ENCODE data around the gene NTM. TPM values are rescaled to one million over a fixed set of nuclear protein-coding genes. Genes with fewer than 3 reads are reported as not detected.

NTM gene
- total RNA-seq, 1 experiment from 2014 or later, result 9.9 TPM

DNA sequence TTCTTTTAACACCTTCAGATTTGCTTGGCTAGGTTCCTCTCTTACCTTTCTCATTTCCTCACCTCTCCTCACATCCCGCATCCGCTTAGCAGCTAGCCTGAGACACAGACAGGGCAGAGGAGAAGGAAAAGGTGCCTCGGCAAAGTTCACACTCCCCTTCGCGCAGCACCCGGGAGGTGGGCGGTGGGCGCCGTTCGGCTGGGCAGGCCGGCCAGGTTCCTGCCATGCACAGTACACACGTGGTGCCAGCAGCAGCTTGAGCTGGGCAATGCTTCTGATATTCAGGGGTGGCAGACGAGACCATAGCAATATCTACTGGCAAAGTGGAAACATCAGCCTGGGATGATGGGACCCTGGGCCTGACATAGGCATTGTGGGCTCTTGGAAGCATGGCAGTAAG lies 3.3 kb downstream of the NTM start:
- no peak overlapping the region for H3K56ac ChIP-seq (ENCODE audit: insufficient read length, low read depth, low read length)
- no peak overlapping the region for H3K27ac Mint-ChIP-seq
- no peak overlapping the region for H4K5ac ChIP-seq (ENCODE audit: insufficient read length, low read depth, low read length)
- no peak overlapping the region for H4K8ac ChIP-seq (replicated peaks; ENCODE audit: insufficient read length, low read depth, low read length)
- H3K4me1 Mint-ChIP-seq, result peaks cover 17 to 23% of the 10 kb centered on the region in 2 experiments
- no peak overlapping the region for H2BK15ac ChIP-seq (ENCODE audit: low read depth, low read length)
- H3K23ac ChIP-seq (ENCODE audit: insufficient read length, low read depth, low read length), result no peak overlapping the region
- H3K9ac ChIP-seq (ENCODE audit: extremely low read depth, insufficient read length, low read length), result no peak overlapping the region
- peaks cover 5% of the 10 kb centered on the region for H3K27me3 Mint-ChIP-seq (ENCODE audit: low read depth)
- no peaks in the 10 kb centered on the region for H3K9me3 ChIP-seq (ENCODE audit: control insufficient read depth, low read depth, low read length)
- H3K4me1 ChIP-seq (ENCODE audit: insufficient read depth, low read length), result peaks cover 16% of the 10 kb centered on the region; the same call in 1 of the 2 replicates
- H2BK12ac ChIP-seq (ENCODE audit: insufficient read length, low read depth, low read length), result no peak overlapping the region
- no peak overlapping the region for H3K27ac ChIP-seq (ENCODE audit: insufficient read length, low read depth, low read length)
- H3K23me2 ChIP-seq (ENCODE audit: insufficient read length, low read depth, low read length, poor library complexity, severe bottlenecking), result no peaks in the 10 kb centered on the region
- H2BK120ac ChIP-seq (ENCODE audit: low read depth, low read length, poor library complexity, severe bottlenecking), result no peak overlapping the region
- no peak overlapping the region for H2AK5ac ChIP-seq (ENCODE audit: insufficient read length, low read length)
- H4K20me1 ChIP-seq (ENCODE audit: control insufficient read depth, insufficient read depth, insufficient read length), result no peaks in the 10 kb centered on the region
- H2BK5ac ChIP-seq (ENCODE audit: insufficient read length, low read length), result no peak overlapping the region
- H3K79me1 ChIP-seq (ENCODE audit: insufficient read depth, low read depth, low read length, poor library complexity, severe bottlenecking), result no peaks in the 10 kb centered on the region
- TF ChIP-seq, protein P1, sequence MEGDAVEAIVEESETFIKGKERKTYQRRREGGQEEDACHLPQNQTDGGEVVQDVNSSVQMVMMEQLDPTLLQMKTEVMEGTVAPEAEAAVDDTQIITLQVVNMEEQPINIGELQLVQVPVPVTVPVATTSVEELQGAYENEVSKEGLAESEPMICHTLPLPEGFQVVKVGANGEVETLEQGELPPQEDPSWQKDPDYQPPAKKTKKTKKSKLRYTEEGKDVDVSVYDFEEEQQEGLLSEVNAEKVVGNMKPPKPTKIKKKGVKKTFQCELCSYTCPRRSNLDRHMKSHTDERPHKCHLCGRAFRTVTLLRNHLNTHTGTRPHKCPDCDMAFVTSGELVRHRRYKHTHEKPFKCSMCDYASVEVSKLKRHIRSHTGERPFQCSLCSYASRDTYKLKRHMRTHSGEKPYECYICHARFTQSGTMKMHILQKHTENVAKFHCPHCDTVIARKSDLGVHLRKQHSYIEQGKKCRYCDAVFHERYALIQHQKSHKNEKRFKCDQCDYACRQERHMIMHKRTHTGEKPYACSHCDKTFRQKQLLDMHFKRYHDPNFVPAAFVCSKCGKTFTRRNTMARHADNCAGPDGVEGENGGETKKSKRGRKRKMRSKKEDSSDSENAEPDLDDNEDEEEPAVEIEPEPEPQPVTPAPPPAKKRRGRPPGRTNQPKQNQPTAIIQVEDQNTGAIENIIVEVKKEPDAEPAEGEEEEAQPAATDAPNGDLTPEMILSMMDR (conservative IDR thresholded peaks at IDR 0.05), result no peak
- peaks cover 0 to 3% (median 0%) of the 10 kb centered on the region in 3 experiments; a peak in 1 of 7 replicates for H3K36me3 Mint-ChIP-seq (ENCODE audit: insufficient read depth in 1 of 3, low read depth in 3 of 3)
- H2AFZ ChIP-seq (ENCODE audit: low read length), result no peak overlapping the region
- no peak overlapping the region for H2BK20ac ChIP-seq (ENCODE audit: low read depth, low read length, poor library complexity, severe bottlenecking)
- no peak overlapping the region for H3K18ac ChIP-seq (ENCODE audit: insufficient read length, low read depth, low read length)
- H3K27me3 ChIP-seq (ENCODE audit: insufficient read depth, low read length), result no peaks in the 10 kb centered on the region
- no peak overlapping the region for H3K4me2 ChIP-seq (ENCODE audit: insufficient read depth, insufficient read length, low read length)
- no peaks in the 10 kb centered on the region for H3K79me2 ChIP-seq (ENCODE audit: insufficient read depth, low read length)
- H4K91ac ChIP-seq (ENCODE audit: insufficient read length, low read depth, low read length), result no peak overlapping the region
- WGBS (ENCODE audit: extremely low coverage, insufficient read length, low lambda C conversion rate), result no CpG with 5 or more reads among the region's 13 CpGs
- no peak overlapping the region for H3K14ac ChIP-seq (ENCODE audit: insufficient read depth, low read length)
- H3T11ph ChIP-seq (ENCODE audit: low read length), result no peak overlapping the region
- H3K9me3 Mint-ChIP-seq, result no peaks in the 10 kb centered on the region
- H3K4ac ChIP-seq (ENCODE audit: low read depth, low read length), result no peak overlapping the region
- DNase-seq, result no peak
- no peak overlapping the region for H3K4me3 Mint-ChIP-seq
